Measurements from ENCODE around the gene IFI27.

GRCh38 chr14:94126800-94127199 lies 16.3 kb downstream of the IFI27 start:
- TF ChIP-seq POLR2A (IDR thresholded peaks at IDR 0.05; ENCODE audit: extremely low read depth, insufficient read length) = no peak
- TF ChIP-seq, protein P1, sequence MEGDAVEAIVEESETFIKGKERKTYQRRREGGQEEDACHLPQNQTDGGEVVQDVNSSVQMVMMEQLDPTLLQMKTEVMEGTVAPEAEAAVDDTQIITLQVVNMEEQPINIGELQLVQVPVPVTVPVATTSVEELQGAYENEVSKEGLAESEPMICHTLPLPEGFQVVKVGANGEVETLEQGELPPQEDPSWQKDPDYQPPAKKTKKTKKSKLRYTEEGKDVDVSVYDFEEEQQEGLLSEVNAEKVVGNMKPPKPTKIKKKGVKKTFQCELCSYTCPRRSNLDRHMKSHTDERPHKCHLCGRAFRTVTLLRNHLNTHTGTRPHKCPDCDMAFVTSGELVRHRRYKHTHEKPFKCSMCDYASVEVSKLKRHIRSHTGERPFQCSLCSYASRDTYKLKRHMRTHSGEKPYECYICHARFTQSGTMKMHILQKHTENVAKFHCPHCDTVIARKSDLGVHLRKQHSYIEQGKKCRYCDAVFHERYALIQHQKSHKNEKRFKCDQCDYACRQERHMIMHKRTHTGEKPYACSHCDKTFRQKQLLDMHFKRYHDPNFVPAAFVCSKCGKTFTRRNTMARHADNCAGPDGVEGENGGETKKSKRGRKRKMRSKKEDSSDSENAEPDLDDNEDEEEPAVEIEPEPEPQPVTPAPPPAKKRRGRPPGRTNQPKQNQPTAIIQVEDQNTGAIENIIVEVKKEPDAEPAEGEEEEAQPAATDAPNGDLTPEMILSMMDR (IDR thresholded peaks at IDR 0.05; ENCODE audit: low read depth, low read length) = no peak
